ENCODE measurements around the gene KCTD10. TPM values are rescaled to one million over a fixed set of nuclear protein-coding genes. Genes with fewer than 3 reads are reported as not detected.
"Not testable (repeated sequence)": the region's sequence is repeated elsewhere in the genome, so short reads cannot be mapped to it uniquely, and the experiment has no call there.

Gene KCTD10
- total RNA-seq, 3 donors from 2014 or later (not counting 1 experiment from before 2014, with no cell fraction given): 76.0 to 141 (median 79.0) TPM

DNA sequence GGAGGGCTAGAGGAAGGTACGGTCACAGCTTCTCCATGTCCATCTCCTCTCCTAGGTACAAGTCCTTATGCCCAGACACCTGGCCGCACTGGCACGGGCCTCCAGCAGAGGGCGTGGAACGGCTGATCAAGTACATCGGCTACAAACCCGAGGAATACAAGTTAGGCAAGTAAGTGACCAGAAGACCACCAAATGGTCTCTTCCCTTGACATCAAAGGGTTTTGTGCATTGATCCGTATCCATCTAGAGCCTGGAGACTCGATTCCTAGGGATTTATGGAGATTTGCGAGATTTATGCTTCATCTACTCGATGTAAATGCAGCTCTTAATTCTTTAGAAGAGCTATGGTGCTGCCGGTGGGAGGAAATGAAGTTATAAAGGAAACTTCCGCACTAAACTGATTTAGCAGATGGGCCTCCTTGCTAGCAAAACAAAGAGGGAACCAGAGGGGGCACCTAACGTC is 44.2 kb downstream of the KCTD10 start:
- peaks cover 12% of the 10 kb centered on the region for H3K4me1 ChIP-seq (ENCODE audit: control insufficient read depth, insufficient read depth, low read length)
- DNase-seq (peak; percentile 77 to 83), ATAC-seq (peak; percentile 69 to 82 (median 78))
- H3K27me3 ChIP-seq (ENCODE audit: control insufficient read depth, insufficient read depth, low read length): no peaks in the 10 kb centered on the region
- intact Hi-C loops (cut with micrococcal nuclease): loop anchor here (1.0 kb wide), 1 partner anchor 62 kb away; no protein-coding TSS in a partner anchor
- 17% methylated on average over 14 of the region's 14 CpGs for WGBS (ENCODE audit: insufficient coverage)
- TF ChIP-seq CTCF (IDR thresholded peaks at IDR 0.05): peak; percentile 85
- Mint-ChIP-seq H3K4me1 (peaks cover 10 to 15% of the 10 kb centered on the region in 2 donors), H3K27ac (peak overlapping the region; percentile 69 to 82), H3K27me3 (ENCODE audit: low read depth in 2 of 2) (no peaks in the 10 kb centered on the region), H3K4me3 (peak overlapping the region; percentile 49), H3K36me3 (no peaks in the 10 kb centered on the region), H3K9me3 (no peaks in the 10 kb centered on the region)
- H3K9me3 ChIP-seq (ENCODE audit: control insufficient read depth, insufficient read depth, low read length): no peaks in the 10 kb centered on the region
- H3K36me3 ChIP-seq (ENCODE audit: control insufficient read depth, insufficient read depth, low read length): no peaks in the 10 kb centered on the region
- H3K27ac ChIP-seq (ENCODE audit: low read length): no peak overlapping the region
- H3K4me3 ChIP-seq (ENCODE audit: low read length): no peak overlapping the region

DNA sequence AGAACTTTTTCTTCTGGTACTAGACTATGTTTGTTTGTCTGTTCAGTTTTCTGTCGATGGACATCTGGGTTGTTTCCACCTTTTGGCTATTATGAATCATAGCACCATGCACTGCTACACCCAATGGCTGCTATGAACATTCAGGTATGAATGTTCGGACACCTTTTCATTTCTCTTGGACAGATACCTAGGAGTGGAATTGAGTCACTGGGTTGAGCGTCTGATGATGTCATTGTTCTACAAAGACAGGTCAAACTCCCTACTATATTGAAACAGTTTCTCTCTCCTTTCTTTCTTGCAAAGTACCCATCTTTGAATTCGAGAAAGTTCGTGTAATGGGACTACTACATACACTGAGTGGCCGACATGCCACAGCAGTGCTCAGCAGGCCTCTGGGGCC is 44.7 kb downstream of the KCTD10 start:
- peaks cover 10 to 15% of the 10 kb centered on the region in 2 donors for H3K4me1 Mint-ChIP-seq
- H3K27me3 Mint-ChIP-seq (ENCODE audit: low read depth in 2 of 2): no peaks in the 10 kb centered on the region
- H3K4me3 ChIP-seq (ENCODE audit: low read length): no peak overlapping the region
- no peaks in the 10 kb centered on the region for H3K27me3 ChIP-seq (ENCODE audit: control insufficient read depth, insufficient read depth, low read length)
- peak overlapping the region; percentile 49 for H3K4me3 Mint-ChIP-seq
- H3K9me3 Mint-ChIP-seq: no peaks in the 10 kb centered on the region
- TF ChIP-seq CTCF (IDR thresholded peaks at IDR 0.05): no peak
- no peak overlapping the region for H3K27ac ChIP-seq (ENCODE audit: low read length)
- intact Hi-C loops (cut with micrococcal nuclease): loop anchor here (1.0 kb wide), 1 partner anchor 63 kb away; no protein-coding TSS in a partner anchor
- H3K27ac Mint-ChIP-seq: peak overlapping the region; percentile 69 to 82
- no peak for DNase-seq
- H3K36me3 Mint-ChIP-seq: no peaks in the 10 kb centered on the region
- H3K9me3 ChIP-seq (ENCODE audit: control insufficient read depth, insufficient read depth, low read length): no peaks in the 10 kb centered on the region
- peaks cover 12% of the 10 kb centered on the region for H3K4me1 ChIP-seq (ENCODE audit: control insufficient read depth, insufficient read depth, low read length)
- ATAC-seq: no peak
- H3K36me3 ChIP-seq (ENCODE audit: control insufficient read depth, insufficient read depth, low read length): no peaks in the 10 kb centered on the region
- WGBS (ENCODE audit: insufficient coverage): 74% methylated on average over 6 of the region's 6 CpGs

- DNase-seq (no peak), ATAC-seq (no peak)
- no peaks in the 10 kb centered on the region for H3K9me3 ChIP-seq (ENCODE audit: control insufficient read depth, insufficient read depth, low read length)
- H3K27me3 Mint-ChIP-seq (ENCODE audit: low read depth in 2 of 2): no peaks in the 10 kb centered on the region
- H3K4me1 ChIP-seq (ENCODE audit: control insufficient read depth, insufficient read depth, low read length): peaks cover 12% of the 10 kb centered on the region
- H3K4me1 Mint-ChIP-seq: peaks cover 10 to 15% of the 10 kb centered on the region in 2 donors
- no peak overlapping the region for H3K4me3 ChIP-seq (ENCODE audit: low read length)
- no peak overlapping the region for H3K27ac Mint-ChIP-seq
- no peaks in the 10 kb centered on the region for H3K36me3 Mint-ChIP-seq
- H3K27me3 ChIP-seq (ENCODE audit: control insufficient read depth, insufficient read depth, low read length): no peaks in the 10 kb centered on the region
- intact Hi-C loops (cut with micrococcal nuclease): no loop called here
- WGBS (ENCODE audit: insufficient coverage): 92% methylated on average over 6 of the region's 6 CpGs
- no peaks in the 10 kb centered on the region for H3K9me3 Mint-ChIP-seq
- H3K27ac ChIP-seq (ENCODE audit: low read length): no peak overlapping the region
- no peak overlapping the region for H3K4me3 Mint-ChIP-seq
- H3K36me3 ChIP-seq (ENCODE audit: control insufficient read depth, insufficient read depth, low read length): no peaks in the 10 kb centered on the region
- TF ChIP-seq CTCF (IDR thresholded peaks at IDR 0.05): no peak
Observed at GRCh38 chr12:109430244-109430643, 46.9 kb downstream of the KCTD10 start.

- not testable (repeated sequence) for H3K27me3 Mint-ChIP-seq (ENCODE audit: low read depth in 2 of 2); H3K36me3 Mint-ChIP-seq; H3K27ac Mint-ChIP-seq; H3K27ac ChIP-seq (ENCODE audit: low read length); H3K9me3 Mint-ChIP-seq; H3K27me3 ChIP-seq (ENCODE audit: control insufficient read depth, insufficient read depth, low read length); H3K9me3 ChIP-seq (ENCODE audit: control insufficient read depth, insufficient read depth, low read length); H3K4me3 Mint-ChIP-seq; ATAC-seq; DNase-seq; H3K36me3 ChIP-seq (ENCODE audit: control insufficient read depth, insufficient read depth, low read length); H3K4me3 ChIP-seq (ENCODE audit: low read length)
- intact Hi-C loops (cut with micrococcal nuclease): loop anchor here (1.0 to 2.0 kb wide), 3 partner anchors 22 to 66 kb away; partner anchors contain the start of genes KCTD10 and UBE3B
- 88% methylated on average over 3 of the region's 3 CpGs for WGBS (ENCODE audit: insufficient coverage)
- H3K4me1 ChIP-seq (ENCODE audit: control insufficient read depth, insufficient read depth, low read length): peaks cover 12% of the 10 kb centered on the region
- H3K4me1 Mint-ChIP-seq: peaks cover 10 to 15% of the 10 kb centered on the region in 2 donors
Observed at GRCh38 chr12:109428804-109429203, 48.3 kb downstream of the KCTD10 start.
